Body of pancreas (tissue), 4 donors: Measurements from ENCODE around the gene CFAP161.

Experiments used
- CTCF ChIP-seq, 7 experiments: fragments of 450-650 bp in 4 of 7; fragments of 200-600 bp in 3 of 7; sonication (generic) in 3 of 7; IDR thresholded peaks; one replicate each; pipeline ENCODE4 v1.5.1; 2016 to 2019; ENCODE audit warnings: antibody characterized with exemption in 7 of 7
- POLR2A ChIP-seq, 3 donors: fragments of 450-650 bp; IDR thresholded peaks; one replicate each; pipeline ENCODE4 v1.6.1; 2016; ENCODE audit warnings: antibody characterized with exemption in 3 of 3, mild to moderate bottlenecking in 2 of 3

- TF ChIP-seq CTCF (IDR thresholded peaks at IDR 0.05), result no peak
- no peak for TF ChIP-seq POLR2A (IDR thresholded peaks at IDR 0.05)
Measured at GRCh38 chr15:81168644-81169043, 34.6 kb downstream of the CFAP161 start.
